NB4 (cell line): ENCODE results near the gene EMP2.
"Not testable (repeated sequence)": the region's sequence is repeated elsewhere in the genome, so short reads cannot be mapped to it uniquely, and the experiment has no call there.

ENCODE experiments used
- DNase-seq: peaks from one replicate; pipeline ENCODE4 v3.0.0; 2010; ENCODE audit warnings: low read depth
- H3K4me3 ChIP-seq: one replicate; pipeline ENCODE4 v1.5.1; 2011; ENCODE audit warnings: mild to moderate bottlenecking, low read depth, low read length, moderate library complexity
- CTCF ChIP-seq: IDR thresholded peaks from one replicate; pipeline ENCODE4 v1.5.1; 2012; ENCODE audit warnings: low read depth, low read length
- MAX ChIP-seq: IDR thresholded peaks from 2 replicates; pipeline ENCODE4 v1.6.1; 2011; ENCODE audit warnings: low read depth, low read length
- MYC ChIP-seq: IDR thresholded peaks from 2 replicates; pipeline ENCODE4 v1.6.1; 2011; ENCODE audit warnings: low read depth, low read length
- POLR2A ChIP-seq: IDR thresholded peaks from 2 replicates; pipeline ENCODE4 v1.6.1; 2011; ENCODE audit warnings: mild to moderate bottlenecking; ENCODE audit not compliant: insufficient read length; ENCODE audit errors: extremely low read depth

Gene EMP2

GRCh38 chr16:10561001-10561400 lies 19.4 kb downstream of the EMP2 start:
- H3K4me3 ChIP-seq = no peak overlapping the region
- no peak for TF ChIP-seq CTCF
- no peak for DNase-seq

- not testable (repeated sequence) for DNase-seq
Observed at GRCh38 chr16:10559792-10560191, 20.6 kb downstream of the EMP2 start.

GRCh38 chr16:10558746-10559641 lies 21.4 kb downstream of the EMP2 start:
- TF ChIP-seq MAX (no peak), MYC (no peak), POLR2A (no peak), CTCF (no peak)
- no peak for DNase-seq
- no peak overlapping the region for H3K4me3 ChIP-seq

More at GRCh38 chr16:10559792-10560191, 20.6 kb downstream of the EMP2 start:
- not testable (repeated sequence) for H3K4me3 ChIP-seq

GRCh38 chr16:10558305-10558704 lies 22.1 kb downstream of the EMP2 start:
- TF ChIP-seq MAX (no peak), CTCF (no peak), POLR2A (no peak), MYC (no peak)
- no peak for DNase-seq
- no peak overlapping the region for H3K4me3 ChIP-seq

GRCh38 chr16:10557750-10558149 lies 22.6 kb downstream of the EMP2 start:
- no peak overlapping the region for H3K4me3 ChIP-seq
- TF ChIP-seq MAX = no peak
- TF ChIP-seq POLR2A = no peak
- no peak for TF ChIP-seq MYC
- no peak for TF ChIP-seq CTCF
- DNase-seq = no peak

GRCh38 chr16:10556236-10556635 lies 24.2 kb downstream of the EMP2 start:
- no peak overlapping the region for H3K4me3 ChIP-seq
- no peak for TF ChIP-seq MYC
- no peak for TF ChIP-seq CTCF
- TF ChIP-seq MAX = no peak
- no peak for TF ChIP-seq POLR2A
- no peak for DNase-seq
